CD4-positive, alpha-beta T cell treated with Interleukin-15 for 1 hour (primary cell): ENCODE measurements around the gene EYA4.

Experiments used
- DNase-seq: peaks from one replicate; pipeline ENCODE4 v3.0.0-alpha.2; 2020

EYA4 gene

GRCh38 chr6:133407320-133408100, 166.4 kb downstream of the EYA4 start:
- DNase-seq = no peak

- no peak for DNase-seq
Observed at GRCh38 chr6:133408132-133408531, 167.0 kb downstream of the EYA4 start.

GRCh38 chr6:133408543-133408942, 167.4 kb downstream of the EYA4 start:
- no peak for DNase-seq

GRCh38 chr6:133410638-133411435, 169.7 kb downstream of the EYA4 start:
- no peak for DNase-seq

GRCh38 chr6:133411757-133412156, 170.6 kb downstream of the EYA4 start:
- DNase-seq = no peak

GRCh38 chr6:133415262-133415661, 174.1 kb downstream of the EYA4 start:
- no peak for DNase-seq

- DNase-seq = no peak
Observed at GRCh38 chr6:133418108-133418507, 177.0 kb downstream of the EYA4 start.

GRCh38 chr6:133423242-133423641, 182.1 kb downstream of the EYA4 start:
- no peak for DNase-seq

- DNase-seq = no peak
Observed at GRCh38 chr6:133424359-133424758, 183.2 kb downstream of the EYA4 start.

GRCh38 chr6:133426038-133426437, 184.9 kb downstream of the EYA4 start:
- DNase-seq = no peak

- DNase-seq = no peak
Observed at GRCh38 chr6:133428295-133428694, 187.1 kb downstream of the EYA4 start.

GRCh38 chr6:133430530-133430929, 189.4 kb downstream of the EYA4 start:
- no peak for DNase-seq

- DNase-seq = no peak
Observed at GRCh38 chr6:133431031-133431430, 189.9 kb downstream of the EYA4 start.

- no peak for DNase-seq
Observed at GRCh38 chr6:133432021-133432989, 191.1 kb downstream of the EYA4 start.

GRCh38 chr6:133435065-133435728, 194.0 kb downstream of the EYA4 start:
- no peak for DNase-seq

- DNase-seq = no peak
Observed at GRCh38 chr6:133436652-133437051, 195.5 kb downstream of the EYA4 start.

GRCh38 chr6:133441491-133441890, 200.3 kb downstream of the EYA4 start:
- DNase-seq = no peak

GRCh38 chr6:133446789-133447188, 205.6 kb downstream of the EYA4 start:
- DNase-seq = no peak

- DNase-seq = no peak
Observed at GRCh38 chr6:133447924-133448323, 206.8 kb downstream of the EYA4 start.

- DNase-seq = no peak
Observed at GRCh38 chr6:133456439-133456838, 215.3 kb downstream of the EYA4 start.

GRCh38 chr6:133456944-133457343, 215.8 kb downstream of the EYA4 start:
- DNase-seq = no peak

- no peak for DNase-seq
Observed at GRCh38 chr6:133460101-133460500, 218.9 kb downstream of the EYA4 start.
